T-cell (primary cell): ENCODE measurements around the gene ST3GAL2. TPM values are rescaled to one million over a fixed set of nuclear protein-coding genes. Genes with fewer than 3 reads are reported as not detected.

Experiments
- ATAC-seq, 4 experiments: fragments of 200-7000 bp in 3 of 4; fragments of 150-1000 bp in 1 of 4; cut with Tn5 transposase; replicated peaks in 1 of 4; 1 replicate in 3 of 4; 2 replicates in 1 of 4; pipeline ENCODE4 v1.10.0; 2021; ENCODE audit warnings: moderate library complexity in 3 of 4, mild to moderate bottlenecking in 2 of 4, moderate number of reproducible peaks in 1 of 4
- CTCF ChIA-PET, 2 donors: fragments of 300-600 bp; sonication (Branson Sonifier 250); formaldehyde crosslinking; loops; one replicate each; lab custom pipeline; 2022; ENCODE audit warnings: antibody characterized with exemption in 2 of 2; lab: Charles Lee
- POLR2A ChIA-PET, 2 donors: fragments of 300-600 bp; sonication (Branson Sonifier 250); formaldehyde crosslinking; loops; one replicate each; lab custom pipeline; 2022; ENCODE audit warnings: antibody characterized with exemption in 2 of 2; lab: Charles Lee
- DNase-seq, 35 experiments: peaks; one replicate each; pipeline versions ENCODE4 v3.0.0 to v3.0.0-alpha.2; 2013 to 2023
- H3K27ac ChIP-seq: one replicate; pipeline ENCODE4 v1.5.1; 2013; ENCODE audit warnings: low read length
- H3K27me3 ChIP-seq, 2 experiments: replicated peaks in 1 of 2; 1 replicate in 1 of 2; 2 replicates in 1 of 2; pipeline versions ENCODE4 v1.6.1 to v1.7.0; 2013; ENCODE audit warnings: low read length in 1 of 2, mixed read lengths in 1 of 2; ENCODE audit not compliant: control insufficient read depth in 2 of 2, insufficient read depth in 2 of 2; ENCODE audit errors: extremely low read depth in 1 of 2
- H3K36me3 ChIP-seq, 2 donors: 1 replicate in 1 of 2; 2 replicates in 1 of 2; pipeline versions ENCODE4 v1.6.1 to v1.7.0; 2013; ENCODE audit warnings: low read length in 1 of 2; ENCODE audit not compliant: control insufficient read depth in 2 of 2, insufficient read depth in 1 of 2; ENCODE audit errors: extremely low read depth in 1 of 2
- H3K4me1 ChIP-seq, 2 experiments: 1 replicate in 1 of 2; 2 replicates in 1 of 2; pipeline versions ENCODE4 v1.6.1 to v1.7.0; 2013; ENCODE audit warnings: low read length in 2 of 2, mixed read lengths in 1 of 2; ENCODE audit not compliant: insufficient read depth in 2 of 2, control insufficient read depth in 1 of 2; ENCODE audit errors: extremely low read depth in 1 of 2
- H3K4me3 ChIP-seq, 2 donors: 1 replicate in 1 of 2; 2 replicates in 1 of 2; pipeline versions ENCODE4 v1.5.1 to v1.7.0; 2013; ENCODE audit warnings: mild to moderate bottlenecking in 2 of 2, low read length in 1 of 2, moderate library complexity in 1 of 2; ENCODE audit not compliant: control insufficient read depth in 1 of 2; ENCODE audit errors: extremely low read depth in 1 of 2
- H3K9me3 ChIP-seq: 2 replicates; pipeline ENCODE4 v1.7.0; 2013
- H3K27ac Mint-ChIP-seq, 2 donors: one replicate each; pipeline ENCODE4 v1.8.0; 2020 to 2021; ENCODE audit warnings: mild to moderate bottlenecking in 2 of 2, mixed read lengths in 2 of 2
- H3K27me3 Mint-ChIP-seq, 2 donors: one replicate each; pipeline ENCODE4 v1.8.0; 2021 to 2022; ENCODE audit warnings: mixed read lengths in 2 of 2
- H3K36me3 Mint-ChIP-seq: one replicate; pipeline ENCODE4 v1.8.0; 2021; ENCODE audit warnings: mixed read lengths
- H3K4me1 Mint-ChIP-seq, 3 donors: one replicate each; pipeline ENCODE4 v1.8.0; 2020 to 2022; ENCODE audit warnings: mixed read lengths in 3 of 3, mild to moderate bottlenecking in 1 of 3
- H3K4me3 Mint-ChIP-seq, 3 donors: one replicate each; pipeline ENCODE4 v1.8.0; 2020 to 2022; ENCODE audit warnings: mild to moderate bottlenecking in 3 of 3, mixed read lengths in 3 of 3, moderate library complexity in 3 of 3
- H3K9me3 Mint-ChIP-seq, 3 donors: one replicate each; pipeline ENCODE4 v1.8.0; 2020 to 2022; ENCODE audit warnings: mixed read lengths in 3 of 3
- WGBS: methylation state at CpG from one replicate; pipeline ENCODE4 v1.1.5; 2013; ENCODE audit warnings: missing lambda C conversion rate; ENCODE audit not compliant: insufficient coverage; 5-methylcytosine and 5-hydroxymethylcytosine counted together
- total RNA-seq, 35 experiments: library from RNA in 6 of 35; stranded (reverse) in 6 of 35; fragments of 120-200 nt in 1 of 35; gene quantifications; one replicate each; pipeline versions ENCODE4 v1.2.1 to v1.2.4 and lab custom pipeline; 2013 to 2026

The ST3GAL2 gene
- total RNA-seq, 5 donors from 2014 or later (not counting 1 experiment from before 2014, with no cell fraction given) = 18.9 to 35.1 (median 30.2) TPM

DNA sequence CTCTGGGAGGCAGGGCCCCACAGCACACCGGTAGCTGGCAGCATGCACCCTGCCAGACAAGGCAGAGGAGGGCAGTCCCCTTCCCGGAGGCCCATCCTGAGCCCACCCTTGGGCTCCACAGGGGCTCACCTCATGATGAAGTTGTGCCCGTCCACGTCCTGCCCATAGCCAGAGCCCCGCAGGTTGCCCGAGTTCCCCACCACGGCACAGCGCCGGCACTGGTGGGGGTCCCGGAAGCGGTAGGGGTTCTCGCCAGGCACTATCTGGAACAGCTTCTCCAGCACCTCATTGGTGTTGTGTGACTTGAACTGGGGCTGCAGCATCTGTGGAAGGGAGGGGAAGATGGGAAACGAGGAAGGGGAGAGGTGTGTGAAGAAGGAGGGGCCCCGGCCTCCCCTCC, 44.0 kb downstream of the ST3GAL2 start:
- Histone ChIP-seq H3K36me3 (peaks cover 25 to 28% of the 10 kb centered on the region in 2 donors), H3K27me3 (no peaks in the 10 kb centered on the region), H3K4me3 (no peak overlapping the region), H3K27ac (no peak overlapping the region), H3K4me1 (peaks cover 0 to 10% of the 10 kb centered on the region in 2 experiments), H3K9me3 (no peaks in the 10 kb centered on the region)
- 97% methylated on average over 12 of the region's 14 CpGs for WGBS
- ChIA-PET POLR2A (no interaction called here), CTCF (interaction anchor here (0.5 to 1.3 kb wide), 3 partner anchors 14 to 1271 kb away, joined by 3 to 4 read pairs (median 4); no protein-coding TSS in a partner anchor)
- Mint-ChIP-seq H3K36me3 (peaks cover 3% of the 10 kb centered on the region), H3K27ac (peak overlapping the region in 1 of 2 donors; percentile 4), H3K4me3 (no peak overlapping the region), H3K27me3 (no peaks in the 10 kb centered on the region), H3K9me3 (no peaks in the 10 kb centered on the region), H3K4me1 (peaks cover 0 to 4% (median 4%) of the 10 kb centered on the region in 3 donors)
- no peak for DNase-seq
- no peak for ATAC-seq

DNA sequence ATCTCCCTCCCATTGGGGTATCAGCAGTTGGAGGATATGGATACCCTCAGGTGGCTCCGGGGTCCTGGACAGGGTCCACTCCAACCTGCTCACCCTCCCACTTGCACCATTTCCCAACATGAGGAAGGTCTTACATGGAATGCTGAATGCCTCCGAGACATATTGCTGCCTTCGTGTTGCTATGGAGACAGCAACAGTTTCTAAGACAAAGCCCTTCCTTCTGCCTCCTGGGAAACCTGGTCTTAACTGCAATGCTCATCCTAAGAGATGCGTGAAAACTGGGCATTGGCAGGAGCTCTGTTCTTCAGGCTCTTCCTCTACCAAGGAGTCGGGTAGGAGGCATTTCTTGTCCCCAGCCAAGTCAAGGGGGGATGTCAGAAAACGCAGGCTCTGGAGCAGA, 45.2 kb downstream of the ST3GAL2 start:
- 97% methylated on average over 5 of the region's 6 CpGs for WGBS
- ChIA-PET POLR2A (interaction anchor here in 1 of 2 donors (0.6 kb wide), 1 partner anchor 127 kb away, joined by 3 read pairs; no protein-coding TSS in a partner anchor), CTCF (interaction anchor here in 1 of 2 donors (0.6 to 1.3 kb wide), 2 partner anchors 13 to 109 kb away, joined by 3 to 4 read pairs; no protein-coding TSS in a partner anchor)
- ATAC-seq = no peak
- Histone ChIP-seq H3K9me3 (no peaks in the 10 kb centered on the region), H3K27me3 (no peaks in the 10 kb centered on the region), H3K27ac (no peak overlapping the region), H3K4me1 (peaks cover 0 to 10% of the 10 kb centered on the region in 2 experiments), H3K36me3 (peaks cover 22 to 23% of the 10 kb centered on the region in 2 donors), H3K4me3 (no peak overlapping the region)
- Mint-ChIP-seq H3K4me1 (peaks cover 0 to 4% (median 4%) of the 10 kb centered on the region in 3 donors), H3K27me3 (no peaks in the 10 kb centered on the region), H3K36me3 (peaks cover 3% of the 10 kb centered on the region), H3K4me3 (no peak overlapping the region), H3K9me3 (no peaks in the 10 kb centered on the region), H3K27ac (no peak overlapping the region)
- no peak for DNase-seq

DNA sequence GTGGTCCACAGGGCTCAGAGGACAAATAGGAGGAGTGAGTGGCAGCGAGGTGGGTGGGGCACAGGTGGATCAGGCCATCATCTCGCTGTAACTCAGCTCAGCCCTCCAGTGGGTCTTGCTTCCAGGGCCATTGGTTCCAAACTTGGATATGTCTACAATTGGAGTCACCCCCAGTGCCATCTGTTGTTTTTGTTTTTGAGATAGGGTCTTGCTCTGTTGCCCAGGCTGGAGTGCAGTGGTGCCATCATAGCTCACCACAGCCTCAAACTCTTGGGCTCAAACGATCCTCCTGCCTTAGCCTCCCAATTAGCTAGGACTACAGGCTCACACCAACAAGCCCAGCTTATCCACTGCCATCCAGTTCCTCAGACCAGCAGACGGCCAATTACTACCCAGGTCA, 46.3 kb downstream of the ST3GAL2 start:
- Mint-ChIP-seq H3K4me3 (no peak overlapping the region), H3K36me3 (peaks cover 10% of the 10 kb centered on the region), H3K27me3 (no peaks in the 10 kb centered on the region), H3K27ac (no peak overlapping the region), H3K4me1 (peaks cover 0 to 4% (median 4%) of the 10 kb centered on the region in 3 donors), H3K9me3 (no peaks in the 10 kb centered on the region)
- WGBS = 93% methylated on average over 3 of the region's 4 CpGs
- CTCF ChIA-PET = interaction anchor here in 1 of 2 donors (0.6 kb wide), 1 partner anchor 1100 kb away, joined by 3 read pairs; no protein-coding TSS in a partner anchor
- Histone ChIP-seq H3K4me1 (peaks cover 0 to 10% of the 10 kb centered on the region in 2 experiments), H3K27ac (no peak overlapping the region), H3K27me3 (no peaks in the 10 kb centered on the region), H3K4me3 (no peak overlapping the region), H3K9me3 (no peaks in the 10 kb centered on the region), H3K36me3 (peaks cover 17 to 21% of the 10 kb centered on the region in 2 donors)
- POLR2A ChIA-PET = interaction anchor here in 1 of 2 donors (0.5 kb wide), 1 partner anchor 104 kb away, joined by 4 read pairs; no protein-coding TSS in a partner anchor
- ATAC-seq (no peak), DNase-seq (no peak)

DNA sequence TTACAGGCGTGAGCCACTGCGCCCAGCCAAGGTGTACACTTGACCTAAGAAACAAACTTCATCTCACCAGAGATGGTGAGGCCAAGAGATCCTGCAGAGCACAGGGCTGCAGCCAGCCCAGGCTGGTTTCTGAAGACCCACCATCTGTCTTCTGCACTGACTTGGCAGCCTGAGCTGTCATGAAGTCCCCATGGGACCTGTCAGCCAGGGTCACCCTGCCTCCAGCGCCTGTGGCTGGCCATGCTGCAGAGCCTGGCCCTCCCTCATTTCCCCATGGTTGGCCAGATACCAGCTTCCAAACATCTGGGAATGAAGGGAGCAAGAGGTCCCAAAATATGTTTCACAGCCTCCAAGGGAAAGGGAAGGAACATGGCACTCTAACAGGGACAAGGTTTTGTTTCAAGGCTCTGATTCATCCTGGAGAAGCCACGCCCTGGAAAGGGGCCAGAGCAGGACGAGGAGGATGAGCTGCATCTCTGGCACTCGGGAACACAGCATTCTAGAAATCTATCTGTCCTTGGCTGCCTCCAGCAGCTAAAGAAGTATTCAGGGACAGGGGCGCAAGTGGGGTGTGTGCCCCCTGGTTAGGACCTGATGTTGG, 46.9 kb downstream of the ST3GAL2 start:
- ChIA-PET CTCF (interaction anchor here in 1 of 2 donors (0.6 kb wide), 1 partner anchor 1100 kb away, joined by 3 read pairs; no protein-coding TSS in a partner anchor), POLR2A (interaction anchor here in 1 of 2 donors (0.5 kb wide), 1 partner anchor 103 kb away, joined by 4 read pairs; no protein-coding TSS in a partner anchor)
- H3K9me3 Mint-ChIP-seq = no peaks in the 10 kb centered on the region
- peaks cover 0 to 4% (median 4%) of the 10 kb centered on the region in 3 donors for H3K4me1 Mint-ChIP-seq
- H3K27me3 ChIP-seq = no peaks in the 10 kb centered on the region
- H3K4me1 ChIP-seq = peaks cover 0 to 10% of the 10 kb centered on the region in 2 experiments
- H3K27ac ChIP-seq = no peak overlapping the region
- WGBS = 94% methylated on average over 7 of the region's 7 CpGs
- peaks cover 17 to 25% of the 10 kb centered on the region in 2 donors for H3K36me3 ChIP-seq
- no peaks in the 10 kb centered on the region for H3K9me3 ChIP-seq
- H3K4me3 Mint-ChIP-seq = no peak overlapping the region
- no peak for ATAC-seq
- DNase-seq = no peak
- no peak overlapping the region for H3K27ac Mint-ChIP-seq
- peaks cover 10% of the 10 kb centered on the region for H3K36me3 Mint-ChIP-seq
- H3K4me3 ChIP-seq = no peak overlapping the region
- H3K27me3 Mint-ChIP-seq = no peaks in the 10 kb centered on the region

DNA sequence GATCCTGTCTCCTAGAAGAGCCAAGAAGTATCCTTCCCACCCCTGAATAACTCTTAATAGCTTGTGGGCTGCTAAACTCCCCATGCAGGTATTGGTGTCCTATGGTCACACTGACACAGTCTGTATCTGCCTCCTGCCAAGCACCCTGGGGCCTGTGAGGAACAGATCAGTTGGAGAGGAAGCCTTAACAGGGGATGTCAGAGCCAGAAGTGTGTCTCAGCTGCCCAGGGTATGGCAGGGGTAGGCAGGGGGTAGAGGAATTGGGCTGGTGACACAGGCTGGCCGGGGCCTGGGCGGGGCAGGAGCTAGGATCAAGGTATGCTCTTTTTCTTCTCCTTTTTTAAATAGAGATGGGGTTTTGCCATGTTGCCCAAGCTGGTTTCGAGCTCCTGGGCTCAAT, 47.5 kb downstream of the ST3GAL2 start:
- H3K27me3 ChIP-seq = no peaks in the 10 kb centered on the region
- peaks cover 0 to 10% of the 10 kb centered on the region in 2 experiments for H3K4me1 ChIP-seq
- peaks cover 17 to 26% of the 10 kb centered on the region in 2 donors for H3K36me3 ChIP-seq
- CTCF ChIA-PET = no interaction called here
- H3K9me3 ChIP-seq = no peaks in the 10 kb centered on the region
- Mint-ChIP-seq H3K4me1 (peaks cover 0 to 4% (median 4%) of the 10 kb centered on the region in 3 donors), H3K4me3 (no peak overlapping the region), H3K27ac (peak overlapping the region in 1 of 2 donors; percentile 16), H3K27me3 (no peaks in the 10 kb centered on the region), H3K9me3 (no peaks in the 10 kb centered on the region), H3K36me3 (peaks cover 10% of the 10 kb centered on the region)
- no peak for ATAC-seq
- no peak for DNase-seq
- WGBS = 100% methylated on average over 1 of the region's 3 CpGs
- no peak overlapping the region for H3K4me3 ChIP-seq
- no peak overlapping the region for H3K27ac ChIP-seq
- POLR2A ChIA-PET = interaction anchor here in 1 of 2 donors (0.6 kb wide), 1 partner anchor 58 kb away, joined by 3 read pairs; no protein-coding TSS in a partner anchor

DNA sequence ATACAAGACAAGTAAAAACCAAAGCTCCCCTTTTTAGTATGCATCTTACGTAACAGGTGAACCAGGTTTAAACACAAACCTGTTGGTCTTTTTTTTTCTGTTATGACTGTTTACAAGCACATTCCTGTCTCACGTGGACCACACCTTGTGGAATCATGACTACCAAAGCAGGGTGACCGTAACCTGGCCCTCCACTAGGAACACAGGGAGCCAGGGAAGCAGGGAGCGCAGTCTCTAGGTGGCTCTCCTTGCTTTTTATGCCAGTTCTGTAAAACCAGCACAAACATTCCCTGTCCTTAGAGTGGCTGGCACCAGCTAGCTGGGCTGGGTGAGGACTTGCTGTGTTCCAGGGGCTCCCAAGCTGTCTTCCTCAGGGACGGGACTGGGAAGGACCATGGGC, 48.1 kb downstream of the ST3GAL2 start:
- Mint-ChIP-seq H3K9me3 (no peaks in the 10 kb centered on the region), H3K36me3 (peaks cover 10% of the 10 kb centered on the region), H3K27ac (no peak overlapping the region), H3K27me3 (no peaks in the 10 kb centered on the region), H3K4me3 (no peak overlapping the region), H3K4me1 (peaks cover 0 to 4% (median 4%) of the 10 kb centered on the region in 3 donors)
- POLR2A ChIA-PET = interaction anchor here in 1 of 2 donors (0.6 kb wide), 1 partner anchor 59 kb away, joined by 3 read pairs; no protein-coding TSS in a partner anchor
- no peaks in the 10 kb centered on the region for H3K9me3 ChIP-seq
- DNase-seq (no peak), ATAC-seq (no peak)
- WGBS = 90% methylated on average over 3 of the region's 5 CpGs
- H3K4me3 ChIP-seq = no peak overlapping the region
- H3K27me3 ChIP-seq = no peaks in the 10 kb centered on the region
- peaks cover 17 to 26% of the 10 kb centered on the region in 2 donors for H3K36me3 ChIP-seq
- CTCF ChIA-PET = interaction anchor here in 1 of 2 donors (0.6 kb wide), 1 partner anchor 108 kb away, joined by 3 read pairs; no protein-coding TSS in a partner anchor
- peaks cover 0 to 10% of the 10 kb centered on the region in 2 experiments for H3K4me1 ChIP-seq
- H3K27ac ChIP-seq = no peak overlapping the region
